ENCODE results near the gene RAB44.
A peak's percentile ranks its signal among the peaks of the same experiment; 100 is the strongest.

The RAB44 gene

DNA sequence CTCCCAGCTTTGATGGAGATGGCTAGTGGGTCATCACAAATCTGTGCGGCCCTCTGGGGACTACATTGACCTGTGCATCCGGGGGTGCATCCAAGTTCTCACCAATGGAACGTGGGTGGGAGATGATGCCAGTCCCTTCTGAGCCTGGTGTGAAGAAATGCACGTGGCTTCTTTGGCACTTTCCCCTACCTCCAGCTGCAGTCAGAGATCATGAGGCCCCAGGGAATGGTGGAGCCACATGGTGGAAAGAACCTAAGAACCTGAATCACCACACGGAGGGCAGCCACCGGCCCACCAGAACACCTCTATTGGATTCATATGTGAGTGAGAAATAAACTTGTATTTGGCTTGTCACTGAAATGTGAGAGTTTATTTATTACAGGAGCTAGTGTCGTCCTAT lies 29.0 kb upstream of the RAB44 start:
- no peak for DNase-seq

DNA sequence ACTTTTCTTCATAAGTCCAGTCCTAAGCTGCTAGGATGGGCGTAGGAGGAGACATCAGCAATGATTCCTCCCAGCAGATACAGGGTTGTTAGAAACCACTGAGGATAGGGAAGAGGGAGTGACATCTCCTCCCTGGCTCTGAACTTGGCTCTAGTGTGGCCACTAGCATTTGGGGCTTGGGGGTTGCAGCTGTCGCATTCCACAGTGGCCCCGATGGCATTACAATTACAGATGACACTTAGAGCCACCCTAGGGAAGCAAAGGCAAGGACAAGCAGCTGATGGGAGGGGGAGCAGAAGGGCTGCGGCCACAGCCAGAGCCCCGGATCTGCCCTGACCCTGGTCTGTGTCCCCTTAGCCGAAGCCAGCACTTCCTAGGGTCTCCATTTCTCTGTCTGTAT lies 28.6 kb upstream of the RAB44 start:
- no peak for DNase-seq

- no peak for DNase-seq
Observed at GRCh38 chr6:36670271-36670670, 27.4 kb upstream of the RAB44 start.

GRCh38 chr6:36671687-36672375 lies 25.8 kb upstream of the RAB44 start:
- DNase-seq: peak; percentile 72

- no peak for DNase-seq
Observed at GRCh38 chr6:36673882-36674281, 23.7 kb upstream of the RAB44 start.

GRCh38 chr6:36674942-36675341 lies 22.7 kb upstream of the RAB44 start:
- no peak for DNase-seq

DNA sequence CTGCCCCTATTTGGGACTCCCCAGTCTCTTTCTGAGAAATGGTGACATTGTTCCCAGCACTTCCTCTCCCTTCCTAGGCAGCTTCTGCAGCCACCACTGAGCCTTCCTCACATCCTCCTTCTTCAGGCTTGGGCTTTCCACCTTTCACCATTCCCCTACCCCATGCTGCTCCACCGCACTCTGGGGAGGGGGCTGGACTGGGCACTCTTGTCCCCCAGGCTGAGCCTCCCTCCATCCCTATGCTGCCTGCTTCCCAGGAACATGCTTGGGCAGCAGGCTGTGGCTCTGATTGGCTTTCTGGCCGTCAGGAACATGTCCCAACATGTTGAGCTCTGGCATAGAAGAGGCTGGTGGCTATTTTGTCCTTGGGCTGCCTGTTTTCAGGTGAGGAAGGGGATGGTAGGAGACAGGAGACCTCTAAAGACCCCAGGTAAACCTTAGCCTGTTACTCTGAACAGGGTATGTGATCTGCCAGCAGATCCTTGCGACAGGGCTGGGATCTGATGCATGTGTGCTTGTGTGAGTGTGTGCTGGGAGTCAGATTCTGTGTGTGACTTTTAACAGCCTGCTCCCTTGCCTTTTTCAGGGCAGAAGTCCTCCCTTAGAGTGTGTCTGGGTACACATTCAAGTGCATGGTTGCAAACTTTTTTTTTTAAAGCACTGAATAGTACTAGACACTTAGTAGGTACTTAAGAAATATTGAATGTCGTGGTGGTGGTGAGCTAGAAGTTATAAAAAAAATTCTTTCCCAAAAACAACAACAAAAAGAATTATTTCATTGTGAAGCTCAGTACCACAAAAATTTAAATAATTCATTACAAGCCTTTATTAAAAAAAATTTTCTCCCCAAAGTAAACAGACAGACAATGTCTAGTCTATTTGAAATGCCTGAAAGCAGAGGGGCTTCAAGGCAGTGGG lies 21.2 kb upstream of the RAB44 start:
- DNase-seq: peak; percentile 75

GRCh38 chr6:36677059-36677749 lies 20.4 kb upstream of the RAB44 start:
- peak; percentile 27 for DNase-seq

DNA sequence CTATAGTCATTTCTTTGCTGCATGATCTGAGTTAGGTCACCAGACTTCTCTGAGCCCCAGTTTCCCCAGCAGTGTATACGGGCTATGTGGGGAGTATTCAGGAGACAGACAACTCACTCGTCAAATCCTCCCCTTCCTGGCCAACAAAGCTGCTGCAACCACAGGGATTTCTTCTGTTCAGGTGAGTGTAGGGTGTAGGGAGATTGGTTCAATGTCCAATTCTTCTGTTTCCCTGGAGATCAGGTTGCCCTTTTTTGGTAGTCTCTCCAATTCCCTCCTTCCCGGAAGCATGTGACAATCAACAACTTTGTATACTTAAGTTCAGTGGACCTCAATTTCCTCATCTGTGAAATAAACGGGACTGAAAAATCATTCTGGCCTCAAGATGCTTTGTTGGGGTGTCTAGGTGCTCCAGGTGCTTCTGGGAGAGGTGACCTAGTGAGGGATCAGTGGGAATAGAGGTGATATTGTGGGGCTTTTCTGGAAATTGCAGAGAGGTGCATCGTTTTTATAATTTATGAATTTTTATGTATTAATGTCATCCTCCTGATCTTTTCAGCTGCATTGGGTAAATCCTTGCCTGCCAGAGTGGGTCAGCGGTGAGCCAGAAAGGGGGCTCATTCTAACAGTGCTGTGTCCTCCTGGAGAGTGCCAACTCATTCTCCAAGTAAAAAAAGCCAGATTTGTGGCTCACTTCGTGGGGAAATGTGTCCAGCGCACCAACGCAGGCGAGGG lies 19.7 kb upstream of the RAB44 start:
- DNase-seq: peak; percentile 8

DNA sequence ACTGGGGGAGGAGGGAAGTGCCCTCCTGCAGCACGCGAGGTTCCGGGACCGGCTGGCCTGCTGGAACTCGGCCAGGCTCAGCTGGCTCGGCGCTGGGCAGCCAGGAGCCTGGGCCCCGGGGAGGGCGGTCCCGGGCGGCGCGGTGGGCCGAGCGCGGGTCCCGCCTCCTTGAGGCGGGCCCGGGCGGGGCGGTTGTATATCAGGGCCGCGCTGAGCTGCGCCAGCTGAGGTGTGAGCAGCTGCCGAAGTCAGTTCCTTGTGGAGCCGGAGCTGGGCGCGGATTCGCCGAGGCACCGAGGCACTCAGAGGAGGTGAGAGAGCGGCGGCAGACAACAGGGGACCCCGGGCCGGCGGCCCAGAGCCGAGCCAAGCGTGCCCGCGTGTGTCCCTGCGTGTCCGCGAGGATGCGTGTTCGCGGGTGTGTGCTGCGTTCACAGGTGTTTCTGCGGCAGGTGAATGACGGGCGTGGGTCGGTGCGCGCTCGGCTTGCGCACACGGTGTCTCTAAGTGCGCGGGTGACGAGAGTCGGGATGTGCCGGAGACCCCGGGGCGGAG lies 19.1 kb upstream of the RAB44 start, which contains the start of gene CDKN1A:
CDKN1A (plus strand) TSS at position 227 of the 555 bp plus-strand sequence. CDS start 5,388 bp downstream, outside the sequence.
- DNase-seq: peak; percentile 93

- peak; percentile 64 for DNase-seq
Observed at GRCh38 chr6:36679043-36679833, 18.4 kb upstream of the RAB44 start.

DNA sequence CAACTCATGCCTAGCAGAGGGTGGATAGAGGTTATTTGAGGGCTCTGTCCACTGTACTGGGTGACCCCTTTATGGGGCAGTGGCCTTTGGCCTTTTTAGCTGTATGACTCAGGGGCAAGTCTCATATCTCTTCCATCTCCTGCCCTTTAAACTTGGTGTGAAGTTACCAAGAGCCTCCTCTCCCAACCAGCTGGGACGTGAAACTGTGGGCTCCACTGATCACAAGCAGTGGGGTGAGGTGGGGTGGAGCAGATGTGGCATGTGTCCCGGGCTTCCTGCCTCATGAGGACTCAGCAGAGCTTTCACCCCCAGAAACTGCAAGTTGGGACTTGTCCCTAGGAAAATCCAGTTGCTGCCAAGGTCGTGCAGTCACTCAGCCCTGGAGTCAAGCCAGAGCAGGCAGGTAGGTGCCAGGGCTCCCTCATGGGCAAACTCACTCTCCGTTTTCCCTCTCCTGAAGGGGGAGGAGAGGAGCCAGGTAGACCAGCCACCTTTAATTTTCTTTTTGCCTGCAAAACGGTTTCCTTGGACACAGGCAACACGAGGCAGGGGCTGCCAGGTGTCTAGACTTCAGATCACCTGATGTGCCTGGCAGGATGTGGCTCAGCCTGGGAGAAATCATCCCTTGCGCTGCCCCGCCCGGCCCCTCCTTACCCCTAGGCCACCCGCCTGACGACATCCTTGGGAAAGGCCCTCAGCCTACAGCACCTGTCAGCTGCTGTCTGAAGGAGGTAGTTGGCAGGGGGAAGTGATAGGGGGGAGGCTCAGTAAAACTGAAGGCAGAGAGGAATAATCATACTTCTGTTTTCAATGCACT lies 15.1 kb upstream of the RAB44 start:
- DNase-seq: peak; percentile 70

GRCh38 chr6:36683145-36683655 lies 14.4 kb upstream of the RAB44 start:
- DNase-seq: no peak

DNA sequence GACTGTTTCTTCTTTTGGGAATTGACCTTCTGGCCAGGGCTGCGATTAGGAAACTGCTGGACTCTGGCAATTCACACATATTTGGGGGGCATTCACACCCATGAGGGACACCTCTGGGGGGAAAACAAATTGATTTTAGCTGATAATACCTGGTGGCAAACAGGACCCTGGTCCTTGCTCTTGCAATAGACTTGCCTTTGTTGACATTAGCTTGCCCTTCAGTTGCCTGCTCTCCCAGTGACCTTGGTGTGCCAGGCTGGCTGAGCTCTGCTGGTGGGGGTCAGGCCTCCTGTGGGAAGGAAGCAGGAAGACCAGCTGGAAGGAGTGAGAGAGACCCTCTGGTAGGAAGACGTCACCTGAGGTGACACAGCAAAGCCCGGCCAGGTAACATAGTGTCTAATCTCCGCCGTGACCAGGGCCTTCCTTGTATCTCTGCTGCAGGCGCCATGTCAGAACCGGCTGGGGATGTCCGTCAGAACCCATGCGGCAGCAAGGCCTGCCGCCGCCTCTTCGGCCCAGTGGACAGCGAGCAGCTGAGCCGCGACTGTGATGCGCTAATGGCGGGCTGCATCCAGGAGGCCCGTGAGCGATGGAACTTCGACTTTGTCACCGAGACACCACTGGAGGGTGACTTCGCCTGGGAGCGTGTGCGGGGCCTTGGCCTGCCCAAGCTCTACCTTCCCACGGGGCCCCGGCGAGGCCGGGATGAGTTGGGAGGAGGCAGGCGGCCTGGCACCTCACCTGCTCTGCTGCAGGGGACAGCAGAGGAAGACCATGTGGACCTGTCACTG lies 13.8 kb upstream of the RAB44 start:
- no peak for DNase-seq

- DNase-seq: no peak
Observed at GRCh38 chr6:36684447-36684812, 13.2 kb upstream of the RAB44 start.

- no peak for DNase-seq
Observed at GRCh38 chr6:36685166-36685924, 12.3 kb upstream of the RAB44 start.

GRCh38 chr6:36685926-36686667 lies 11.5 kb upstream of the RAB44 start:
- no peak for DNase-seq

Measured in NCI-H146 (cell line).